ENCODE measurements around the gene CTNNA3.

CTNNA3 gene

DNA sequence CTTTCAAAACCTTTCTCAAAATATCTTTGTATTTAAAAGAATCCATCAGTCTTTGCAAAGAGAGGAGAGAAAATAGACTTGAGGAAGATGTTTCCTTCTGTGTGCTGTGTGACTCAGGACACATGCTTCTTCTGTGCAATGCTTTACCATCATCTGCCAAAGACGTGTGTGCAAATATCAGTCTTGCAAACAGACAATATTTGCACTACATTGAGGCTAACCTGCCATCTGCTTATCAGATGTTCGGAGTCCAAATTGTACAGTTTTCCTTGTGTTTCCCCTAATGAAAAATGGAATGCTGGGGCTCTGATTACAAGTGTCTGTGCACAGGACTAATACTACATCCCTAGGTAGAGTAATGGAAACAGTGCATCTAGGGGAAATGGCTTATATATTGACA, 1123.3 kb downstream of the CTNNA3 start:
- Histone ChIP-seq H3K4me1 (ENCODE audit: control insufficient read depth, insufficient read depth, low read length, poor library complexity, severe bottlenecking) (no peaks in the 10 kb centered on the region), H3K4me3 (ENCODE audit: extremely low read depth, insufficient read depth, low read length, poor library complexity, severe bottlenecking) (no peak overlapping the region), H3K9me3 (ENCODE audit: control insufficient read depth, low read length) (no peaks in the 10 kb centered on the region), H3K36me3 (ENCODE audit: control insufficient read depth, insufficient read depth, low read length) (no peaks in the 10 kb centered on the region), H3K27ac (ENCODE audit: low read depth, low read length, severe bottlenecking) (no peak overlapping the region)
- WGBS, 2 experiments (ENCODE audit: insufficient coverage in 2 of 2): 79 to 92% methylated on average over 2 of the region's 2 CpGs

DNA sequence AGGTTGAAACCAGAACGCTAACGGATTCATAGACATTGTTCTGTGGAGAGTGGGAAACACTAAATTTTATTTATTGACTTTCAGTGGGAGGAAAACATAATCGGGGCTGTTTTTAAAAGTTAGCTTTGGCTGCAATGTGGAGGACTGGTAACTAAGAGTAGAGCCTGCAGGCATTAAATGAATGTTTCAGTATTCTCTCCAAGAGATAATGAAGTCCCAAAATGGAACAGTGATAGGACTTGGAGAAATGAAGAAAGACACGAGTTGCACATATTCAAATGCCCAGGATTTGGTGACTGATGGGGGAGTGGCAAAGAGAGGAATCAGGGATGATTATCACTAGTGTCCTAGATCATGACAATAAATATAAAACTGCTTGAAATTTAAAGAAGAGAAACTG, 1130.0 kb downstream of the CTNNA3 start:
- 88 to 97% methylated on average over 3 to 4 of the region's 4 CpGs for WGBS, 2 experiments (ENCODE audit: insufficient coverage in 2 of 2)
- Histone ChIP-seq H3K27ac (ENCODE audit: low read depth, low read length, severe bottlenecking) (no peak overlapping the region), H3K4me1 (ENCODE audit: control insufficient read depth, insufficient read depth, low read length, poor library complexity, severe bottlenecking) (no peaks in the 10 kb centered on the region), H3K9me3 (ENCODE audit: control insufficient read depth, low read length) (no peaks in the 10 kb centered on the region), H3K36me3 (ENCODE audit: control insufficient read depth, insufficient read depth, low read length) (no peaks in the 10 kb centered on the region), H3K4me3 (ENCODE audit: extremely low read depth, insufficient read depth, low read length, poor library complexity, severe bottlenecking) (no peak overlapping the region)

DNA sequence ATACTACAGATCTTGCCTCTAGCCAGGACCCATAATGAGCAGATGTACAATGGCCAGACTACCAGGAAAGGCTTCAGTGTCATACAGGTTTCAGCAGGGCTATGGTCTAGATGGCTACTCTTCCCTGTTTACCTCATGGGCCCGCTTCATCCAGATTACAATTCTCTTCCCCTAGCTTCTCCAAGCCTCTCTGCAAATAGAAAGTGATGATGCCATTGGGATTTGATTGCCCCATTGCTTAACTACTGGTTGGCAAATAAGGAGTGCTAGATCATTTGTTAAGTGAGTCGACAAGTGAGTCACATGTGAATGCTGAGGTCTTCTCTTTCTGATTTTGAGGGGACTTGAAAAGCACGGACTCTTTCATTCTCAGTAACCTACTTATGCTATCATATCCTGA, 1131.7 kb downstream of the CTNNA3 start:
- Histone ChIP-seq H3K4me3 (ENCODE audit: extremely low read depth, insufficient read depth, low read length, poor library complexity, severe bottlenecking) (no peak overlapping the region), H3K27ac (ENCODE audit: low read depth, low read length, severe bottlenecking) (no peak overlapping the region), H3K36me3 (ENCODE audit: control insufficient read depth, insufficient read depth, low read length) (no peaks in the 10 kb centered on the region), H3K9me3 (ENCODE audit: control insufficient read depth, low read length) (no peaks in the 10 kb centered on the region), H3K4me1 (ENCODE audit: control insufficient read depth, insufficient read depth, low read length, poor library complexity, severe bottlenecking) (no peaks in the 10 kb centered on the region)
- WGBS, 2 experiments (ENCODE audit: insufficient coverage in 2 of 2): 90 to 100% methylated on average over 1 of the region's 3 CpGs

DNA sequence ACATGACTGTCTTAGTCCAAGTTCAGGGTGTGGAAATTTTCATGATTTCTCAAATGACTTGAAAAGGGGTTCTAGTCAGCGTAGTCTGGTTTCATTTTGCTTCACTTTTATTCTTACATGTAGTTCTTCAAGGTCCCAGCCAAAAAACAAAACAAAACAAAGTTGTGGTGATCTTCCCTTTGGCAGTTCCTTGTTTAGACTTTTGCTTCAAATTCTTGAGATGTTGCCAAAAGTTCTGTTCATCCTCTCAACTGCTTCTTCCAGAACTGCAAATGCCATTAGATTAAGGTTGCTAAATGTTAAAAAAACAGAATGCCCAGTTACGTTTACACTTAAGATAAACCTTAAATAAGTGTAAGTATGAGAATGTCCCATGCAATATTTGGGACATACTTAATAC, 1140.9 kb downstream of the CTNNA3 start:
- Histone ChIP-seq H3K4me1 (ENCODE audit: control insufficient read depth, insufficient read depth, low read length, poor library complexity, severe bottlenecking) (no peaks in the 10 kb centered on the region), H3K9me3 (ENCODE audit: control insufficient read depth, low read length) (no peaks in the 10 kb centered on the region), H3K36me3 (ENCODE audit: control insufficient read depth, insufficient read depth, low read length) (no peaks in the 10 kb centered on the region), H3K4me3 (ENCODE audit: extremely low read depth, insufficient read depth, low read length, poor library complexity, severe bottlenecking) (no peak overlapping the region), H3K27ac (ENCODE audit: low read depth, low read length, severe bottlenecking) (no peak overlapping the region)
- WGBS, 2 experiments (ENCODE audit: insufficient coverage in 2 of 2): no CpG with 5 or more reads among the region's 2 CpGs

DNA sequence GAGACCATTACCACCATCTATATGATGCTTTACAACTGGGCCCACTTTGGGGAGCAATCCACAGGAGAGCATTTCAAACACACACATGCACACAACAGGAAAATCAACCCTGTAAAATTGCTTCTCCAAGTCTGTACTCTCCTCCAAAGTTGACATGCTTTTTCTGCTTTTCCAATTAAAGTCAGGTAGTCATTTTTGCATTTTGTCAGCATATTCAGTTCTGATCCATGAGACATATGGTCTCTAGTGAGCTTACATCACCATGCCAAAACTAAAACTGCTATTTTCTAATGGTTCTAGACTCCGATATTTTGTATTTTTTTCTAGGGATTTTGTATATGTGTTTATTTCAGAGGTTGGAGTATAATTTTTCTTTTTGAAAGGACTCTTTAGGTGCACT, 1143.7 kb downstream of the CTNNA3 start:
- Histone ChIP-seq H3K9me3 (ENCODE audit: control insufficient read depth, low read length) (no peaks in the 10 kb centered on the region), H3K36me3 (ENCODE audit: control insufficient read depth, insufficient read depth, low read length) (no peaks in the 10 kb centered on the region), H3K4me3 (ENCODE audit: extremely low read depth, insufficient read depth, low read length, poor library complexity, severe bottlenecking) (no peak overlapping the region), H3K27ac (ENCODE audit: low read depth, low read length, severe bottlenecking) (no peak overlapping the region), H3K4me1 (ENCODE audit: control insufficient read depth, insufficient read depth, low read length, poor library complexity, severe bottlenecking) (no peaks in the 10 kb centered on the region)
- no CpG with 5 or more reads among the region's 1 CpG for WGBS, 2 experiments (ENCODE audit: insufficient coverage in 2 of 2)

DNA sequence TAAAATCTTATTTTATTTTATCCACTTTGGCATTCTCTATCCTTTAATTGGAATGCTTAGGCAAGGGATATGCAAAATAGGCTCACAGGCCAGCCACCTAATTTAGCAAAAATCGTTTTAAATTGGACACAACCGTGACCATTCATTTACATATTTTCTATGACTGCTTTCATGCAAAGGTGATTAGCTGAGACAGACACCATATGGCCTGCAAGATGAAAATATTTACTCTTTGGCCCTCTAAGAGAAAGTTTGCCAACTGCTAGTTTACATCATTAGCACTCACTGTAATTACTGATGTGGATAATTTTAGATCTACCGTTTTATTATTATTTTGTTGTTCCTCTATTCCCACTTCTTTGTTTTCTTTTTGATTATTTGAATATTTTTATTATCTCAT, 1145.6 kb downstream of the CTNNA3 start:
- no peaks in the 10 kb centered on the region for H3K9me3 ChIP-seq (ENCODE audit: control insufficient read depth, low read length)
- no peak overlapping the region for H3K4me3 ChIP-seq (ENCODE audit: extremely low read depth, insufficient read depth, low read length, poor library complexity, severe bottlenecking)
- no peaks in the 10 kb centered on the region for H3K4me1 ChIP-seq (ENCODE audit: control insufficient read depth, insufficient read depth, low read length, poor library complexity, severe bottlenecking)
- H3K36me3 ChIP-seq (ENCODE audit: control insufficient read depth, insufficient read depth, low read length): no peaks in the 10 kb centered on the region
- no peak overlapping the region for H3K27ac ChIP-seq (ENCODE audit: low read depth, low read length, severe bottlenecking)
- WGBS, 2 experiments (ENCODE audit: insufficient coverage in 2 of 2): 67 to 74% methylated on average over 1 to 2 of the region's 3 CpGs

DNA sequence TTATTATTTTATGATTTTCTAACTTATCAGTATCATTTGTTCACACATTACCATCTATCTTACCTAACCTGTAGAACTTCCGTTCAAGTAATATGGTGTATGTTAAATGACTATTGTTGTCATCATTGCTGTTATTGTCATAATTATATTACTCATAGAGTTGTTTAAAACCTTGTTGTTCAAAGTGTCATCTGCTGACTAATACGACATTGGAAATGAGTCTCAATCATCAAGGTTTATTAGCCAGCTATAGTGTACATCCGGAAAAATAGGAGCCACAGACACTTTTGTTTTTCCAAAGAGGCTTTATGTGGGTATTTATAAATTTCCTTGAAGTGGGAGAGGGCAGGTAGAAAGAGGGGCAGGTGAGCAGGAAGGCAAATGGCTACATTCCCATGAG, 1157.1 kb downstream of the CTNNA3 start:
- 92 to 100% methylated on average over 2 of the region's 3 CpGs for WGBS, 2 experiments (ENCODE audit: insufficient coverage in 2 of 2)
- H3K9me3 ChIP-seq (ENCODE audit: control insufficient read depth, low read length): no peaks in the 10 kb centered on the region
- no peak overlapping the region for H3K27ac ChIP-seq (ENCODE audit: low read depth, low read length, severe bottlenecking)
- H3K4me3 ChIP-seq (ENCODE audit: extremely low read depth, insufficient read depth, low read length, poor library complexity, severe bottlenecking): no peak overlapping the region
- no peaks in the 10 kb centered on the region for H3K36me3 ChIP-seq (ENCODE audit: control insufficient read depth, insufficient read depth, low read length)
- H3K4me1 ChIP-seq (ENCODE audit: control insufficient read depth, insufficient read depth, low read length, poor library complexity, severe bottlenecking): no peaks in the 10 kb centered on the region

DNA sequence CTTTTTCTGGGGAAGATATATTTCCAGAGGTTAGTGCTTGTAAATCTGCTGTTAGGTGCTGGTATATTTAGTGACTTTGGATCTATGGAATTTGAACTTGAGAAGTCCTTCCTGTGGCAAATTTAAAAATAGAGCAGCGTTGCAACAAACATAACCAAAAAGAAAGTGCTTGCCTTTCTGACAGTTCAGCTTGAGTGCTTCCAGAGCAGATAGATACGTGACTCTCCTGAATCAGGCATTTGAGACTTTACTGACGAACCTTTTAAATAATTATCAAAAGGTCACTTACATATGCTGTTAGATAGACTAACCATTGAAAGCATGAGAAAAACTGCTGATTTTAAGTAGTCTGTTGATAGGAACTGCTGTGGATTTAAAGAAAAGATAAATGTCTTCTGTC, 1157.6 kb downstream of the CTNNA3 start:
- no peaks in the 10 kb centered on the region for H3K9me3 ChIP-seq (ENCODE audit: control insufficient read depth, low read length)
- H3K4me3 ChIP-seq (ENCODE audit: extremely low read depth, insufficient read depth, low read length, poor library complexity, severe bottlenecking): no peak overlapping the region
- H3K4me1 ChIP-seq (ENCODE audit: control insufficient read depth, insufficient read depth, low read length, poor library complexity, severe bottlenecking): no peaks in the 10 kb centered on the region
- 94% methylated on average over 2 of the region's 3 CpGs; no CpG with 5 or more reads in 1 of the 2 experiments for WGBS, 2 experiments (ENCODE audit: insufficient coverage in 2 of 2)
- no peaks in the 10 kb centered on the region for H3K36me3 ChIP-seq (ENCODE audit: control insufficient read depth, insufficient read depth, low read length)
- no peak overlapping the region for H3K27ac ChIP-seq (ENCODE audit: low read depth, low read length, severe bottlenecking)

DNA sequence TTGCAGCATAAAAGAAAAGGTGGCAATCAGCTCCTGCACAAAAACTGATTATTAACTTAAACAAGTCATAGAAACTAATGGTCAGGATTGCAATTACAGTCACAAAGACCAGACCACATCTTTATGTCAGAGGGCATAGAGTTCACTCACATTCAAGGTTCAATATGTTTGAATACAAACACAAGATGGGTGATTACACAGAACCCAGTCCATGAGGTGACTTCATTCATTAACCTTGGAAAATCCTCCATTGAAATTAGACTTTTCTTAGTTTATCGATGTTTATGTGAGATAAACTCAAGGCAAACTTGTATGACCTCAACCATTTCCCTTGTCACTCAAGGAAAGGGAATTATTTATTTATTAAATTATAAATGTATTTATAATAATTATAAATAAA, 1158.8 kb downstream of the CTNNA3 start:
- no peaks in the 10 kb centered on the region for H3K4me1 ChIP-seq (ENCODE audit: control insufficient read depth, insufficient read depth, low read length, poor library complexity, severe bottlenecking)
- no peak overlapping the region for H3K27ac ChIP-seq (ENCODE audit: low read depth, low read length, severe bottlenecking)
- no peaks in the 10 kb centered on the region for H3K36me3 ChIP-seq (ENCODE audit: control insufficient read depth, insufficient read depth, low read length)
- WGBS, 2 experiments (ENCODE audit: insufficient coverage in 2 of 2): no CpG with 5 or more reads among the region's 1 CpG
- no peaks in the 10 kb centered on the region for H3K9me3 ChIP-seq (ENCODE audit: control insufficient read depth, low read length)
- no peak overlapping the region for H3K4me3 ChIP-seq (ENCODE audit: extremely low read depth, insufficient read depth, low read length, poor library complexity, severe bottlenecking)

DNA sequence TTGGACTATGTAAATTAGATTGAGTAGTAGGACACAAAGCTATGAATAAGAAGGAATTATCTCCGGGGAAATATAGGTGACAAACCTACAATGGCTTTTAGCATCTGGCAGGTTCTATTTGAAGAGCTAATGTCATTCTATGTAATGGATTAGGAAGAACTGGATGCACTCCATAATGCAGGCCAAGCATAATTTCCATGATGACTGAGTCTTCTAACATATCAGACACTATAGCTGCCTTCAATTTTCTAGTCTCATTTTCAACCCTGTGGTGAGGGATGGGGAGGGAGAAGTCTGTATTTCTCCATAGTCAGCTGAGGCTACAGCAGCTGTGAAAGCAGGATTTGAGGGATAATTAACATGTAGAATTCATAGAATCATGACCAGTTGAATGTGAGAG, 1160.6 kb downstream of the CTNNA3 start:
- 88 to 100% methylated on average over 1 of the region's 1 CpG for WGBS, 2 experiments (ENCODE audit: insufficient coverage in 2 of 2)
- Histone ChIP-seq H3K9me3 (ENCODE audit: control insufficient read depth, low read length) (no peaks in the 10 kb centered on the region), H3K27ac (ENCODE audit: low read depth, low read length, severe bottlenecking) (no peak overlapping the region), H3K4me1 (ENCODE audit: control insufficient read depth, insufficient read depth, low read length, poor library complexity, severe bottlenecking) (no peaks in the 10 kb centered on the region), H3K4me3 (ENCODE audit: extremely low read depth, insufficient read depth, low read length, poor library complexity, severe bottlenecking) (no peak overlapping the region), H3K36me3 (ENCODE audit: control insufficient read depth, insufficient read depth, low read length) (no peaks in the 10 kb centered on the region)

DNA sequence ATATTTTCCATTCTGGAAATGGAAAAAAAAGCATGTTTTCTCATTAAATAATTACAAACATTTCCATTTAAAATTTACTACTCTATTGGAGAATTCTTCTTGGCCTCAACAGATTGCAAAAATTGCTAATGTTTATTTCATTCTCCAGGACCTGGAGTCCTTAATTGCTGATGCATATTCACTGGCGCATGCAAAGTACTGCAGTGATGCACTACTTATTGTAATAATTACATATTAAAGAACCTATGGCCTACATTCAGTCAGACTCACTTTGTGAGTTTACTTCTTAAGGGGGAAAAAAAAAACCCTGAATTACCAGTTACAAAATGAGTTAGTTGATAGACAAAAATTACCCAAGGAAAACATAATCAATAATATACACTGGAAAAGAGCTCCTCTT, 1161.1 kb downstream of the CTNNA3 start:
- no peaks in the 10 kb centered on the region for H3K36me3 ChIP-seq (ENCODE audit: control insufficient read depth, insufficient read depth, low read length)
- H3K27ac ChIP-seq (ENCODE audit: low read depth, low read length, severe bottlenecking): no peak overlapping the region
- no peak overlapping the region for H3K4me3 ChIP-seq (ENCODE audit: extremely low read depth, insufficient read depth, low read length, poor library complexity, severe bottlenecking)
- no peaks in the 10 kb centered on the region for H3K4me1 ChIP-seq (ENCODE audit: control insufficient read depth, insufficient read depth, low read length, poor library complexity, severe bottlenecking)
- no CpG with 5 or more reads among the region's 1 CpG for WGBS, 2 experiments (ENCODE audit: insufficient coverage in 2 of 2)
- no peaks in the 10 kb centered on the region for H3K9me3 ChIP-seq (ENCODE audit: control insufficient read depth, low read length)

DNA sequence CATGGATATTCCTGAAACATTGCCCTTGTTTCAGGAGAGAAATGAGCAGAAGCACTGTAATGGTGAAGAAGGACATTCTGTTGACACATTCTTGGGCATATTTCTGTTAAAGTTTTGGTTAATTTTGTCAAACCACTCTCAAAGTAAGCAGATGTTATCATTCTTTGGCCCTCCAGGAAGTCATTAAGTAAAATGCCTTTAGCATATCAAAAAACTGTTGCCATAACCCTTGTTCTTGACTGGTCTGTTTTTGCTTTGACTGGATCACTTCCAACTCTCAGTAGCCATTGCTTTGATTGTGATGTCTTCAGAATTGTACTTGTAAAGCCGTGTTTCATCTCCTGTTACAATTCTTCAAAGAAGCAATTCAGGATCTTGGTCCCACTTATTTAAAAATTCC, 1174.5 kb downstream of the CTNNA3 start:
- Histone ChIP-seq H3K36me3 (ENCODE audit: control insufficient read depth, insufficient read depth, low read length) (no peaks in the 10 kb centered on the region), H3K4me1 (ENCODE audit: control insufficient read depth, insufficient read depth, low read length, poor library complexity, severe bottlenecking) (no peaks in the 10 kb centered on the region), H3K4me3 (ENCODE audit: extremely low read depth, insufficient read depth, low read length, poor library complexity, severe bottlenecking) (no peak overlapping the region), H3K9me3 (ENCODE audit: control insufficient read depth, low read length) (no peaks in the 10 kb centered on the region), H3K27ac (ENCODE audit: low read depth, low read length, severe bottlenecking) (no peak overlapping the region)
- 50% methylated on average over 1 of the region's 1 CpG; no CpG with 5 or more reads in 1 of the 2 experiments for WGBS, 2 experiments (ENCODE audit: insufficient coverage in 2 of 2)

Measured in mesodermal cell (in vitro differentiated cells).